Calu3 (cell line): ENCODE measurements around the gene ATP6V1B1. TPM values are rescaled to one million over a fixed set of nuclear protein-coding genes. Genes with fewer than 3 reads are reported as not detected.

Experiments
- BruUV-seq: library from RNA; stranded (reverse); fragments of 400-500 nt; replicated peaks from 2 replicates; lab custom pipeline; 2021; lab: Mats Ljungman, UMichigan
- CTCF ChIA-PET: fragments of 300-600 bp; sonication (Branson Sonifier 250); formaldehyde crosslinking; loops from one replicate; lab custom pipeline; 2022; ENCODE audit warnings: antibody characterized with exemption; lab: Charles Lee
- DNase-seq: peaks from one replicate; pipeline ENCODE4 v3.0.0; 2022
- H3K27ac Mint-ChIP-seq: one replicate; pipeline ENCODE4 v1.8.0; 2022; ENCODE audit warnings: mixed read lengths; ENCODE audit not compliant: unreplicated experiment
- H3K27me3 Mint-ChIP-seq: one replicate; pipeline ENCODE4 v1.8.0; 2022; ENCODE audit warnings: mixed read lengths; ENCODE audit not compliant: unreplicated experiment
- H3K36me3 Mint-ChIP-seq: one replicate; pipeline ENCODE4 v1.8.0; 2022; ENCODE audit warnings: mild to moderate bottlenecking, moderate library complexity, mixed read lengths; ENCODE audit not compliant: insufficient read depth, unreplicated experiment
- H3K4me1 Mint-ChIP-seq: one replicate; pipeline ENCODE4 v1.8.0; 2022; ENCODE audit warnings: mild to moderate bottlenecking, low read depth, mixed read lengths; ENCODE audit not compliant: unreplicated experiment
- H3K4me3 Mint-ChIP-seq: one replicate; pipeline ENCODE4 v1.8.0; 2022; ENCODE audit warnings: mild to moderate bottlenecking, low read depth, moderate library complexity, mixed read lengths; ENCODE audit not compliant: unreplicated experiment
- H3K9me3 Mint-ChIP-seq: one replicate; pipeline ENCODE4 v1.8.0; 2022; ENCODE audit warnings: low read depth, mixed read lengths; ENCODE audit not compliant: unreplicated experiment
- intact Hi-C: fragments of 100-400 bp; cut with micrococcal nuclease; formaldehyde crosslinking; loops from one replicate; pipeline ENCODE4 v1.10.0; 2022; ENCODE audit not compliant: unreplicated experiment
- total RNA-seq: library from RNA; stranded (reverse); gene quantifications from 2 replicates; pipeline ENCODE4 v1.2.3, GENCODE V29; 2022
- TF ChIP-seq, protein P1 (sequence below): fragments of 200-600 bp; IDR thresholded peaks from one replicate; pipeline ENCODE4 v1.8.0; 2022; ENCODE audit warnings: antibody characterized with exemption; ENCODE audit not compliant: unreplicated experiment

ATP6V1B1 gene
- total RNA-seq, 1 experiment from 2014 or later = not detected

DNA sequence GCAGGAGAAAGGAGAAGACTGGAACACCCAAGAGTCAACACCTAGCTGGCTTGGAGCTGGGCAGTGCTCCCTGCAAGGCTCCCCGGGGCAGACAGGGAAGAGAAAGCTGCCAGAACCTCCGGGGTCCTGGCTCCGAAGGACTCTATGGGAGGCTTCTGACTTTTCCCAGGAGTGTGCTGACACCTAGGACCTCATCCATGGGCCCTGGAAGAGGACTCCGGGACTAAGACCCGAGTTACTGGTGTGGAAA, 37.8 kb upstream of the ATP6V1B1 start:
- TF ChIP-seq, protein P1, sequence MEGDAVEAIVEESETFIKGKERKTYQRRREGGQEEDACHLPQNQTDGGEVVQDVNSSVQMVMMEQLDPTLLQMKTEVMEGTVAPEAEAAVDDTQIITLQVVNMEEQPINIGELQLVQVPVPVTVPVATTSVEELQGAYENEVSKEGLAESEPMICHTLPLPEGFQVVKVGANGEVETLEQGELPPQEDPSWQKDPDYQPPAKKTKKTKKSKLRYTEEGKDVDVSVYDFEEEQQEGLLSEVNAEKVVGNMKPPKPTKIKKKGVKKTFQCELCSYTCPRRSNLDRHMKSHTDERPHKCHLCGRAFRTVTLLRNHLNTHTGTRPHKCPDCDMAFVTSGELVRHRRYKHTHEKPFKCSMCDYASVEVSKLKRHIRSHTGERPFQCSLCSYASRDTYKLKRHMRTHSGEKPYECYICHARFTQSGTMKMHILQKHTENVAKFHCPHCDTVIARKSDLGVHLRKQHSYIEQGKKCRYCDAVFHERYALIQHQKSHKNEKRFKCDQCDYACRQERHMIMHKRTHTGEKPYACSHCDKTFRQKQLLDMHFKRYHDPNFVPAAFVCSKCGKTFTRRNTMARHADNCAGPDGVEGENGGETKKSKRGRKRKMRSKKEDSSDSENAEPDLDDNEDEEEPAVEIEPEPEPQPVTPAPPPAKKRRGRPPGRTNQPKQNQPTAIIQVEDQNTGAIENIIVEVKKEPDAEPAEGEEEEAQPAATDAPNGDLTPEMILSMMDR = no peak
- Mint-ChIP-seq H3K4me1 (peaks cover 9% of the 10 kb centered on the region), H3K27ac (no peak overlapping the region), H3K27me3 (peaks cover 97% of the 10 kb centered on the region), H3K36me3 (peaks cover 25% of the 10 kb centered on the region), H3K4me3 (no peak overlapping the region), H3K9me3 (no peaks in the 10 kb centered on the region)
- no TSS peak for BruUV-seq
- intact Hi-C loops = no loop called here
- no peak for DNase-seq
- CTCF ChIA-PET = no interaction called here

DNA sequence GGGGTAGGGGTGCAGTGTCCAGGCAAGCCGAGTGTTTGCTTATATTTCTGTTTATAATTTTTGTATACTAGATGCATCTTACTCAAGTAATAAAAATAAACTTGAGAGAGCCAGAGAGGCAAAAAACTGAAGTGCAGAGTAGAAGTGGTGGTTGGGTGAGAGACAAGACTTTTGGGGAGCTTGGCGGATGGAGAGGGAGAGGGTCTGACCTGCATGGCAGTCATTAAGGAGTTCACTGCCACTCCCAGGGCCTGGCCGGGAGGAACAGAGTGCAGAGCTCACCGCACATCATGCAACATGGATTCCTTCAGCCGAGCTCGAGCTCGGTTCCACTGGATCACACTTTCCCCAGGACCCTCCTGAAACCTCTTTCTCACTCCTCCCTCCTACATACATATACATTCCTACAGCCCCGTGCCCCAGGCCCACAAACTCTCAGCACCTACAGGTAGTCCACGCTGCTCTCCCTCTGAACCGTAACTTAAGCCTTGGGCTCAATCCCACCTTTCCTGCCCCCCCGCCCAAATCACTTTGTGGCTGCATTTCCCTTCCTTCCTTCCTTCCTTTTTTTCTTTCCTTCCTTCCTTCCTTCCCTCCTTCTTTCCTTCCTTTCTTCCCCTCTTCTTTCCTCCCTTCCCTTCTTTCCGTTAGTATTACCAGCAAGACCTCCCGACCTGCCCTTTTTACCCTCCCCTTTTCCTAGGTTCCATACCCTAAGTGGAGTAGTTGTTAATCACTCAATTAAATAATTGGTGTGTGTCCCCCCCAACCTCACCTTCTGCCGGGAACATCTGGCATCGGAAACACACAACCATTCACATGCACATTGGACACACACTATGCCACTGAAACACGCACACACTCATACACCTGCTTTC, 37.1 kb upstream of the ATP6V1B1 start:
- no peak for DNase-seq
- Mint-ChIP-seq H3K27me3 (peaks cover 90% of the 10 kb centered on the region), H3K27ac (no peak overlapping the region), H3K4me3 (no peak overlapping the region), H3K4me1 (peaks cover 9% of the 10 kb centered on the region), H3K36me3 (peaks cover 25% of the 10 kb centered on the region), H3K9me3 (no peaks in the 10 kb centered on the region)
- intact Hi-C loops = no loop called here
- CTCF ChIA-PET = no interaction called here
- no TSS peak for BruUV-seq
- TF ChIP-seq, protein P1 = no peak

DNA sequence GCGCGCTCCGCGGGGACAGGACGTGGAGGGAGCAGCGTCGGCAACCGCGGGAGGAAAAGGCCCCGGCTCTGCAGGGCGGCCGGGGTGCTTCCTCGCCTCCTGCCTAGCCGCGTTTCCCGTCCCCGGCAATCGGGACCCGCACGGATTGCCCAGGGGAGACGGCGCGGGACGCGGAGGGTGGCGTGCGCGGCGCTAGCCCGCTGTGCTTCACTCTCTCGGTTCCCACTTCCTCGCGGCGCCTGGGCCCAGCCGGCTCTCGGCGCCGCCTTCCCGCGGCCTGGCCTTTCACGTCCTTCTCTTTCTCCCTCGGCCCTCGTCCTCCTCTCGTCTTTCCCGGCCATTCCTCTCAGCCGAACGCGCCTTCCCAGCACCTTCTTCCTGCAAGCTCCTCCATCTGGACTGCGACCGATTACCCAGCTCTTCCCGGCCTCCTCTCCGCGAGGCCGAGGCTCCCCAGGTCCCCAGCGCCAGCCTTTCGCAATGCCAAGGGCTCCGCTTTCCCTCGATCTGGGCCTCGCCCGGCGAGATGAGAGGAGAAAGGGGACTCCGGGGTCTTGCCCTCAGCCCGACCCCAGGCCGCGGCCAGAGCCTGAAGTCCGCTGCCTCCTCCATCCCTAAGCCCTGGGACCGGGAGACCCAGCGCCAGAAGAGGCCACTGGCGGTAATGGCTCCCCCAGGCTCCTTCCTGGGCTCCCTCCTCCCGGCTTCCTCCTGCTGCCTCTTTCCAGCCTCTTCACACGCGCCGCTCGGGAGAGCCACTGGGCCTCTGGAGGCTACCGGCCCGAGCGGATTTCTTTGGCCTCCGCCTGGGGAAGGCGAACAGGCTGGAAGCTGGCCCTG, 34.3 kb upstream of the ATP6V1B1 start:
- no TSS peak for BruUV-seq
- CTCF ChIA-PET = no interaction called here
- Mint-ChIP-seq H3K9me3 (no peaks in the 10 kb centered on the region), H3K4me3 (peak overlapping the region; percentile 99), H3K27ac (peak overlapping the region; percentile 31), H3K36me3 (peaks cover 25% of the 10 kb centered on the region), H3K4me1 (peaks cover 9% of the 10 kb centered on the region), H3K27me3 (peaks cover 80% of the 10 kb centered on the region)
- no peak for DNase-seq
- TF ChIP-seq, protein P1 = no peak
- intact Hi-C loops = no loop called here

DNA sequence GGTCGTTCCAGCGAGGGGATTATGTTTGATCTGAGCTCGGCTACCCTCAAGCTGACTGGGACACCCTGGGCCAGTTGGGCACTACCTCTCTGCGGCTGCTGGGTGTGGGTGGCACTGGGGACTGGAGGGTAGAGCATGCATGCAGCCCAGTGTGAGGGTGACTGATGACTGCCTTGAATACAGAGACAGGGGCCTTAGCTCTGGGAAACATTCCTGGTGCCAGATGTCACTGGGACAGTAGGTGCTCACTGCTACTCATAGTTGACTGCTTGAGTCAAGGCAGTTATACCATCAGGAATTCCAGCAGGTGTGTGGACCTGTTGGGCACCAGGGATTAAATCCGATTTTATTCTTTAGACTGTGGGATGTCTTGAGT, 33.6 kb upstream of the ATP6V1B1 start:
- no peak overlapping the region for H3K27ac Mint-ChIP-seq
- intact Hi-C loops = no loop called here
- peaks cover 80% of the 10 kb centered on the region for H3K27me3 Mint-ChIP-seq

More for the DNA sequence above, 33.6 kb upstream of the ATP6V1B1 start:
- Mint-ChIP-seq H3K36me3 (peaks cover 25% of the 10 kb centered on the region), H3K4me1 (peaks cover 9% of the 10 kb centered on the region), H3K9me3 (no peaks in the 10 kb centered on the region), H3K4me3 (peak overlapping the region; percentile 99)
- TF ChIP-seq, protein P1 = no peak
- no peak for DNase-seq
- CTCF ChIA-PET = no interaction called here
- BruUV-seq = no TSS peak
